MG63 (cell line): Measurements from ENCODE around the gene ZFR. TPM values are rescaled to one million over a fixed set of nuclear protein-coding genes. Genes with fewer than 3 reads are reported as not detected.
"Not testable (repeated sequence)": the region's sequence is repeated elsewhere in the genome, so short reads cannot be mapped to it uniquely, and the experiment has no call there.

ENCODE experiments used
- DNase-seq: peaks from one replicate; pipeline ENCODE4 v3.0.0-alpha.2; 2020
- H3K27me3 ChIP-seq: fragments of 250-450 bp; sonication (Bioruptor Pico); 2 replicates; pipeline ENCODE4 v1.5.1; 2020; ENCODE audit warnings: mild to moderate bottlenecking, moderate library complexity
- H3K36me3 ChIP-seq: fragments of 250-450 bp; sonication (Bioruptor Pico); 2 replicates; pipeline ENCODE4 v1.5.1; 2020; ENCODE audit warnings: mild to moderate bottlenecking, moderate library complexity
- H3K4me3 ChIP-seq: fragments of 250-450 bp; sonication (Bioruptor Pico); 2 replicates; pipeline ENCODE4 v1.5.1; 2020; ENCODE audit warnings: mild to moderate bottlenecking, moderate library complexity
- H3K9me3 ChIP-seq: fragments of 250-450 bp; sonication (Bioruptor Pico); 2 replicates; pipeline ENCODE4 v1.5.1; 2020; ENCODE audit warnings: mild to moderate bottlenecking, moderate library complexity
- total RNA-seq: library from RNA; depleted of rRNA; stranded (reverse); fragments of >200 nt; shearing (Covaris generic); gene quantifications from 2 replicates; pipeline ENCODE4 v1.2.3, GENCODE V29; 2014; ENCODE audit warnings: low replicate concordance

Gene ZFR
- total RNA-seq, 1 experiment from 2014 or later: 62.7 TPM

DNA sequence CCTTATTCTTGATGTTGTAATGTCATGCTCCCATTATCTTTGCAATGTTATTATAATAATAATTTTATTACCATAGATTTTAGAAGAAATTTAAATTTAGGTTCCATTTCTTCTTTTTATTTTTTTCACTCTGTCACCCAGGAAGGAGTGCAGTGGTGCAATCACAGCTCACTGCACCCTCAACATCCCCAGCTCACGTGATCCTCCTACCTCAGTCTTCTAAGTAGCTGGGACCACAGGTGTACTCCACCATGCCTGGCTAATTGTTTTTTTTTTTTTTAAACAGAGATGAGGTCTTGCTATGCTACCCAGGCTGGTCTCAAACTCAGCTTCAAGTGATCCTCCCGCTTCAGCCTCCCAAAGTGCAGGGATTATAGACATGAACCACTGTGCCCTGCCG, 11.9 kb downstream of the ZFR start:
- Histone ChIP-seq H3K36me3 (peaks cover 44% of the 10 kb centered on the region), H3K27me3 (no peaks in the 10 kb centered on the region), H3K4me3 (no peak overlapping the region), H3K9me3 (peaks cover 2% of the 10 kb centered on the region; the same call in 1 of the 2 replicates)
- no peak for DNase-seq

- H3K36me3 ChIP-seq: peaks cover 43% of the 10 kb centered on the region
Measured at GRCh38 chr5:32430825-32431224, 13.7 kb downstream of the ZFR start.

DNA sequence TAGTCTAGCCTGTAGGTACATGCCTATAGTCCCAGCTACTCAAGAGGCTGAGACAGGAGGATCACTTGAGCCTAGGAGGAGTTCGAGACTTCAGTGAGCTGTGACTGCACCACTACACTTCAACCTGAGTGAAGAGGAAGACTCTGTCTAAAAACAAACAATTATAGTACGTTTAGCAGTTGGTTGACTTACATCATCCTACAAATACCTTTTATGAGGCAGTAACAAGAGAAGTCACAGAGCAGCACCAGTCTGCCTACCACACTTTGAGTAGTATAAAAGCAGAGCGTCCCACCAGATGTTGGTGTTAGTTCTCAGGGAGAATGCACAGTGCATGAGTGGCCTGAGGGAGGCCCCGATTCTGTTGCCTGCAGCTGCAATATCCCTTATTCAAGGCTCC, 16.1 kb downstream of the ZFR start:
- no peaks in the 10 kb centered on the region for H3K27me3 ChIP-seq
- H3K36me3 ChIP-seq: peaks cover 32% of the 10 kb centered on the region
- H3K9me3 ChIP-seq: peaks cover 10% of the 10 kb centered on the region

More at GRCh38 chr5:32430825-32431224, 13.7 kb downstream of the ZFR start:
- H3K27me3 ChIP-seq, H3K9me3 ChIP-seq, H3K4me3 ChIP-seq, DNase-seq: not testable (repeated sequence)

DNA sequence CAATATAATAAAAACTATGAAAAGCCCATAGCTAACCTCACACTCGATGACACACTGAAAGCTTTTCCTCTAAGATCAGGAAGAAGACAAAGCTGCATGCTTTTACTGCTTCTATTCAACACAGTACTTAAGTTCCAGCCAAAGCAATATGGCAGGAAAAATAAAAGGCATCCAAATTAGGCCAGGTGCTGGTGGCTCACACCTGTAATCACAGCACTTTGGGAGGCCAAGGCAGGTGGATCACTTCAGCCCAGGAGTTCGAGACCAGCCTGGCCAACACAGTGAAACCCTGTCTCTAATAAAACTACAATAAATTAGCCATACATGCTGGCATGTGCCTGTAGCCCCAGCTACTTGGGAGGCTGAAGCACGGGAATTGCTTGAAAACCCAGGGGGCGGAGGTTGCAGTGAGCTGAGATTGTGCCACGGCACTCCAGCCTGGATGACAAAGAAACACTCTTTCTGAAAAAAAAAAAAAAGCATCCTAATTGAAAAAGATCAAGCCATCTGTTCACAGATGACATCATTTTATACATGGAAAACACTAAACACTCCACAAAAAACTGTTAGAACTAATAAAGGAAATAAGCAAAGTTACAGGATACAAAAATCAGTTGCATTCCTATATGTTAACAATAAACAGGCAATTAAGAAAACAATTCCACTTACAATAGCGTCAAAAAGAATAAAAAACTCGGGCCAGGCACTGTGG, 17.9 kb downstream of the ZFR start:
- H3K36me3 ChIP-seq: peaks cover 33% of the 10 kb centered on the region
- no peaks in the 10 kb centered on the region for H3K27me3 ChIP-seq
- peaks cover 10% of the 10 kb centered on the region for H3K9me3 ChIP-seq
- DNase-seq: no peak
- no peak overlapping the region for H3K4me3 ChIP-seq

More for the DNA sequence above, 16.1 kb downstream of the ZFR start:
- DNase-seq: no peak
- no peak overlapping the region for H3K4me3 ChIP-seq

- peaks cover 8% of the 10 kb centered on the region for H3K9me3 ChIP-seq
- no peak overlapping the region for H3K4me3 ChIP-seq
- H3K27me3 ChIP-seq: no peaks in the 10 kb centered on the region
- H3K36me3 ChIP-seq: peaks cover 31% of the 10 kb centered on the region
- DNase-seq: no peak
Measured at GRCh38 chr5:32422697-32423096, 21.8 kb downstream of the ZFR start.

GRCh38 chr5:32421075-32421474, 23.5 kb downstream of the ZFR start:
- Histone ChIP-seq H3K4me3 (no peak overlapping the region), H3K9me3 (peaks cover under 1% of the 10 kb centered on the region; the same call in 1 of the 2 replicates), H3K27me3 (no peaks in the 10 kb centered on the region), H3K36me3 (peaks cover 36% of the 10 kb centered on the region)
- DNase-seq: no peak

DNA sequence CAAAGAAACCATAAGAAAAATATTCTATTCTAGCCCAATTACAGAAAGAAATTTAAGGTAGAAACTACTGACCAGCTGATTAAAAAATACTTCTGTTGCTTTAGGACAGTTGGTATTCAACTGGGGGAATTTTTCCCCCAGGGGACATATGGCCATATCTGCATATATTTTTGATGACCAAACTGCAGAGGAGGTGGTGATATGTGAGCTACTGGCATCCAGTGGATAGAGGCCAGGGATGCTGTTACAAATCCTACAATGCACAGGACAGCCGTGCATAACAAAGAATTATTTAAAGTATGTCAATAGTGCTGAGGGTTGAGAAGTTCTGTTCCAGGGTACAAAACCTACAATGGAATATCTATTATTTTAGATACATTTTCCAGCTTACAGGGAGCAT, 24.0 kb downstream of the ZFR start:
- H3K4me3 ChIP-seq: no peak overlapping the region
- DNase-seq: no peak
- H3K36me3 ChIP-seq: peaks cover 42% of the 10 kb centered on the region

DNA sequence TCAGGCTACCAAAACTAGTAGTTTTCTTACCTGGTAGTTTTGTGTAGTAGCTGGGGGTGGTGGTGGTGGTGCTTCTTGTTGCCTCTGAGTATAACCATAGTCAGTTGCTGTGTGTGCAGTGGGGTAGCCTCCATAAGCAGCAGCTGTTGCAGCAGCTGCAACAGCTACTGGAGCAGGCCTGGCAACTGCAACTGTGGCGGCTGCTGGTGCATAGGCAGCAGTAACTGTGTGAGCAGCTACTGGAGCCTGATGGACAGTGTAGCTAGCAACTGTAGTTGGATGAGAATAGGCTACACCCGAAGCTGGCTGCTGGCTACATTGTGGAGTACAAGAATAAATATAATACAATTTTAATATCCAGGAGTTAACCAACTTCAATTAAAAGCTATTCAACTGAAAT, 24.7 kb downstream of the ZFR start:
- Histone ChIP-seq H3K9me3 (no peaks in the 10 kb centered on the region), H3K4me3 (no peak overlapping the region), H3K36me3 (peaks cover 49% of the 10 kb centered on the region), H3K27me3 (no peaks in the 10 kb centered on the region)
- DNase-seq: no peak

More for the DNA sequence above, 24.0 kb downstream of the ZFR start:
- no peaks in the 10 kb centered on the region for H3K27me3 ChIP-seq
- H3K9me3 ChIP-seq: no peaks in the 10 kb centered on the region

DNA sequence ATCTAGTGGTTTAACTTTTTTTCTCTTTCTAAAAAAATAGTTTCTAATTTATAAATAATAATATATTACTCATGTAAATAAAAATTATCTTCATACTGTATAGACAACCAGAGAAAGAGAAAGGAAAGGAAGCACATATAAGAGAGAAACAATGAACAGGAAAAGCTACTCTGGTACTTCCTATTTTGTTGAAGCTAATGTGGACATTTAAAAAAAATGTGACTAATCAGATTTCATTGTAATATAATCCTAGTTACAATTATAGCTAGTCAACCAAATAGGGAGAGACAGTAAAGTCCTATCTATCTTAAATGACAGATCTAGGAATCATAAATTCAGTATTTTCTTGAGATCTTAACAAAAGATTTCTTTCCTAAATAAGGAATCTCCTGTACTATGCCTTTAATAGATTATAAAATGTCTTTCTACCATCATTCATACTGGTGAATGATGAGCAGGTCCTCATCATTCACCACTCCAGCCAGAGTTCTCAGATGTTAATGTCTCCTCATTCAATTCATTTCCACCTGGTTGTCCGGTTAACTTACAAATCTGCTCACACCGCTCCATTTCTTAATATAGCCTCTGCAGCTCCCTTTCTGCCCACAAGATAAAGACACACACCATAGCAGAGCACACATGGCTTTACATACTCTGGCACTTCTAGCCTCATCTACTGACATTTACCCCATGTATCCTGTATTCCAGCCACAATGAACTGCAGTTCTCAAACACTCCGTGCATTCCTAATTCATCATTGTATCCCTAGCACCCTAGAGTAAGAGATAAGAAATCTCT, 30.9 kb downstream of the ZFR start:
- Histone ChIP-seq H3K4me3 (no peak overlapping the region), H3K27me3 (no peaks in the 10 kb centered on the region), H3K36me3 (peaks cover 77% of the 10 kb centered on the region), H3K9me3 (no peaks in the 10 kb centered on the region)
- DNase-seq: no peak

GRCh38 chr5:32410630-32411029, 33.9 kb downstream of the ZFR start:
- Histone ChIP-seq H3K36me3 (peaks cover 84% of the 10 kb centered on the region), H3K27me3 (no peaks in the 10 kb centered on the region), H3K9me3 (no peaks in the 10 kb centered on the region), H3K4me3 (no peak overlapping the region)
- DNase-seq: no peak

DNA sequence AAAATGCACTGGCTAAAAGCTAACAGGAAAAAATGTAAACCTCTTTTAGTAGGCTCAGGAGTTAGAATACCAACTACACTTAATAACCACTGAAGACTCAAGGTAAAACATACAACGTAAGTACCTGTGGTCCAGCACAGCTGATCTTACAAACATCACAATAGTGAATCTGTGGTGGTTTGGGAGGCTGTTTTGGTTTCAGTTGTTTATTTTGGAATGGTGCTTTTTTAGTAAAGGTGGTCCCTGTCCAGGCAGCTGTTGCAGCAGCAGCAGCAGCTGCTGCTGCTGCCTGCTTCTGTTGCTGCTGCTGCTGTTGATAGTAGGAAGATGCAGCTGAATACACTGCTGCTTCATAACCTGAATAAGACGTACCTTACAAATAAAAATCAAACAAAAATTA, 37.9 kb downstream of the ZFR start:
- Histone ChIP-seq H3K9me3 (no peaks in the 10 kb centered on the region), H3K27me3 (no peaks in the 10 kb centered on the region), H3K4me3 (no peak overlapping the region), H3K36me3 (peaks cover 87% of the 10 kb centered on the region)
- DNase-seq: no peak

DNA sequence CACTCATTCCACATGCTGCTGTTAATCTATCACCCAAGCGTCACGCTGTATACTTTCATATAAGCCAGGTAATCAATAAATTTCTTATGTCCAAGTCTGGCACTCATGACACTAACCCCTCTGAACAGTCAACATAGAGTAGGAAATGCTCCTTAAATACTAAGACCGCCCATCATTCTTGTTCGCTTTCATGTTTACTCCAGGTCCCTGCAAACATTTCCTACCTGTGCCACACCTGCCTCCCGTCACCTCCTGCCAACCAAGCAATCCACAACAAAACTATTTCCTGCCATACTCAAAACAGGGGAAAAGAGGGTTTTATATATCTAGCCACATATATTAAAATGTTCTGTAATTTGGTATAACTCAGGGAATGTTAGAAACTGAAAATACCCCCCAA, 39.0 kb downstream of the ZFR start:
- Histone ChIP-seq H3K4me3 (no peak overlapping the region), H3K9me3 (no peaks in the 10 kb centered on the region), H3K27me3 (no peaks in the 10 kb centered on the region), H3K36me3 (peaks cover 91% of the 10 kb centered on the region)
- DNase-seq: no peak

GRCh38 chr5:32403760-32404159, 40.8 kb downstream of the ZFR start:
- DNase-seq: no peak
- Histone ChIP-seq H3K9me3 (no peaks in the 10 kb centered on the region), H3K36me3 (peaks cover 96% of the 10 kb centered on the region), H3K4me3 (no peak overlapping the region), H3K27me3 (no peaks in the 10 kb centered on the region)

- no peak overlapping the region for H3K4me3 ChIP-seq
- no peak for DNase-seq
- no peaks in the 10 kb centered on the region for H3K9me3 ChIP-seq
- no peaks in the 10 kb centered on the region for H3K27me3 ChIP-seq
- H3K36me3 ChIP-seq: peaks cover 90% of the 10 kb centered on the region
Measured at GRCh38 chr5:32400401-32400800, 44.1 kb downstream of the ZFR start.

GRCh38 chr5:32398754-32399153, 45.8 kb downstream of the ZFR start:
- not testable (repeated sequence) for H3K9me3 ChIP-seq, H3K4me3 ChIP-seq, DNase-seq, H3K27me3 ChIP-seq
- H3K36me3 ChIP-seq: peaks cover 88% of the 10 kb centered on the region

- Histone ChIP-seq H3K9me3 (no peaks in the 10 kb centered on the region), H3K4me3 (no peak overlapping the region), H3K27me3 (no peaks in the 10 kb centered on the region), H3K36me3 (peaks cover 83% of the 10 kb centered on the region)
- no peak for DNase-seq
Measured at GRCh38 chr5:32394981-32395380, 49.6 kb downstream of the ZFR start.

GRCh38 chr5:32392039-32392438, 52.5 kb downstream of the ZFR start:
- H3K27me3 ChIP-seq: no peaks in the 10 kb centered on the region
- no peak overlapping the region for H3K4me3 ChIP-seq
- no peaks in the 10 kb centered on the region for H3K9me3 ChIP-seq
- DNase-seq: no peak
- peaks cover 85% of the 10 kb centered on the region for H3K36me3 ChIP-seq
